Measurements from ENCODE around the gene HPS1.

HPS1 gene

DNA sequence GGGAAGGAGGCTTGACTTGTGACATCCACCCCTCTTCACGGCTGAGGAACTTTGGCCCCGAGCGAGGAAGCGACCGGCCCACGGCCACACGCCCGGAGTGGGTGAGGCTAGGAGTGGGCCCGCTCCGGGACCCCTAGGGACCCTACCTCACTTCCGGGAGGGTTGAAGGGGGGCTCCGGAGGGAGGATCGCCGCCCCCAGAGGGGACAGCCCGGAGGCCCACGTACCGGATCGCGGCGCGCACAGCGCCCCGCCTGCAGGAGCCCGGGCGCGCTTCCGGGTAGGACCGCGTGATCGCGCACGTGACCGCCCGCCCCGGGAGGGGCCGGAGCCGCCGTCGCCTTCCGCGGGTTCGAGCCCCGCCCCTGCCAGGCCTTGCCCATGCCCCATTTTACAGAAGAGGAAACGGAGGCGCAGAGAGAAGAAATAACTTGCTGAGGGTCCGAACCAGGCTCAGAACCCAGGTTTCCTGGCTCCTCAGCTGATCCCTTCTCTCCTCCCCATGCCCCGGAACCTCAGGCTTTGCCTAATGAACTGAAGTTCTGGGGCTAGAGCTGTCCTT lies at the start of gene HPS1:
Gene HPS1 (minus strand): TSS at position 275 of the 561 bp plus-strand sequence. CDS start 3,695 bp downstream, outside the sequence.
- peak in 1 of 2 experiments; percentile 74 for DNase-seq

DNA sequence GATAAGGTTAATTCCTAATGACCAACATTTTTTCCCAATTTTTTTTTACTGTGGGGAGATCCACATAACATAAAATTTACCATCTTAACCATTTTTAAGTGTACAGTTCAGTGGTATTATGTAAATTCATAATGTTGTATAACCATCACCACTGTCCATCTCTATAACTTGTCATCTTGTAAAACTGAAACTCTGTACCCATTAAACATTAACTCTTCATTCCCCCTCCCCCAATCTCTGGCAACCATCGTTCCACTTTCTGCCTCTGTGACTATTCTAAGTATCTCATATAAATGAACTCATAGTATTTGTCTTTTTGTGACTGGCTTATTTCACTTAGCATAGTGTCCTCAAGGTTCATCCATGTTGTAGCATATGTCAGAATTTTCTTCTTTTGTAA lies 46.0 kb upstream of the HPS1 start:
- DNase-seq = no peak

DNA sequence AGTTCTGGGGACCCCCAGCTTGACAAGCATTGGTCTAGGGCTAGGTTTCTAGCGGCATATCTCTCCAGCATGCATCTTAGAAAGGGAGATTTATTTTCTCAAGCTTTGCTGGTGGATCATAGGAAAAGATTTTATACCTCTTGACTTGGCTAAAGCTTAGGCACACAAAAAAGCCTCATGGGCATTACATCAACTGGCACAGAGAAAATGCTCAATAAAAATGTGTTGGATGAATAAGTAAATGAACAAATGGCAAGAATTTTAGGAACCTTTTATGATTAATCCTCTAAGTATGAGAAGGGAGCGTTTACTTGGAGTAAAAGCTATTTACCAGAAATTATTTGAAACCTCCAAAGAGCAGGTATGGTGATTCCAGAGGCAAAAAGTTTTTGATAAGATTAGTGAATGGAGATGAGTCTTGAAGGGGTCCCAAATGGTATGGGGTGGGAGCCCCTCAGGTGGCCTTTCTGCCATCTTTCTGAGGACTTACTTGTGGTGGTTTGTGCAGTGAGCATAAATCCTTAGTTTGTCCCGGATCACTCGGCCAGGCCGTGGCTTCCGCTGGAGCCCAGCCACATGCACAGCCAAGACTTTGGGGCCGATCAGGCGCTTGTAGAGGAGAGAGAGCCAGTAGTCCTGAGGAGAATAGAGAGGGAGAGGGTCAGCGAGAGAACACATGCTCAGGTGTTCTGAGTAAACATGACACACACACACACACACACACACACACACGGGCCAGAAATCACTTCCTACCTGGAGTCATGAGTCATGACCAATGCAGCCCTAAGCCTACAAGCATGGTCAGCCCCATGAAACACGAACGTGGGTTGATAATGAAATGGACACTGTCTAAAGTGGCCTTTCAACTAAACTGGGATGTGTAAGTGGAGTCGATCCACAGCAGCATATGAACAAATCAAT lies 43.1 kb upstream of the HPS1 start:
- DNase-seq = no peak

DNA sequence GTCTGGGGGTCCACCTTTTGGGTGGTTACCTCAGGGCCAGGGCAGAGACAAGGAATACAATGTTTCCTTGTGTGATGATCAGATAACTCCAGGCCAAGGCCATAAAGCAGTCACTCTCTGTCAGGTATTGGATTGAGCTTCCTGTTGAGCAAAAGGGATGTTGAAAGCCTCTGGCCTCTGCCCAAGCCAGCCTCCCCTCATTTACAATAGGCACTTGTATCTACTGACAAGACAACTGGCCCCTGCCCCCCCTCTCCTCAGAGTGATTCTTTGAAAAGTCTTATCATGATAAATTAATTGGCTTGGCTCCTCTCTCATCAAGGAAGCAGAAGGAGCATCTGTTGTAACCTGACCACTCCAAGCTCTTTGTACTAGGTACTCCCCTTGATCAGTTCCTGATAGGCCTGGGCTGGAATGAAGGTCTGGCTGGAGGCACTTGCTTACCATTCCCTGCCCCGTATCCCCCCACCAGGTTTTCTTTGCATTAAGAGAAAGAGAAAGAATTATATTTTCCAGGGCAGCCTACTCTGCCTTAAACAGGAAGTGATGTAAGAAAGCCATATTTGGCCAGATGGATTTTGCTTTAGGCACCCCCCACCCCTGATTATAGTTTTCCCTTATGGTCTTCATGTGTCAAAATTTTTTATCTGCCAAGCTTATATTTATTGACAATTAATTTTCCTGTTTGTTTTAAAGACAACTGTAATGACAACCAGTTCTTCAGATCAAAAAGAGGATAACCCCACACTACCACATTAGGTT lies 42.1 kb upstream of the HPS1 start:
- no peak for DNase-seq

DNA sequence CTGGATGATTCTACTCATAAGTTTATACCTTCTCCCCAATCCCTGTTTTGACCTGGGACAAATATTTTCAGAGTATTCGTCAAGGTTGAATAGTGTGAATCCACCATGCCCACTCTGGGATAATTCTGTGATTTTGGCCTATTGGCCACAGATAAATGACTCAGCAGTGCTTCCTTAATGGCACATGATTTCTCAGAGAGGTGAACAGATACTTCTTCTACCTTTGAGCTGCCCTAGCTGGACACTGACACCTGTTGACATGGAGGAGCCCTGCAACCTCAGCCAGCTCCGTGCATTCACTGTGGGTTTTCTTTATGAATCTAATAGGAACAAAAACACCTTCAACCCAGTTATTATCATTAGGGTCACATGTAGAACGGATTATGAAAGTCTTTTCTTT lies 40.9 kb upstream of the HPS1 start:
- no peak for DNase-seq

DNA sequence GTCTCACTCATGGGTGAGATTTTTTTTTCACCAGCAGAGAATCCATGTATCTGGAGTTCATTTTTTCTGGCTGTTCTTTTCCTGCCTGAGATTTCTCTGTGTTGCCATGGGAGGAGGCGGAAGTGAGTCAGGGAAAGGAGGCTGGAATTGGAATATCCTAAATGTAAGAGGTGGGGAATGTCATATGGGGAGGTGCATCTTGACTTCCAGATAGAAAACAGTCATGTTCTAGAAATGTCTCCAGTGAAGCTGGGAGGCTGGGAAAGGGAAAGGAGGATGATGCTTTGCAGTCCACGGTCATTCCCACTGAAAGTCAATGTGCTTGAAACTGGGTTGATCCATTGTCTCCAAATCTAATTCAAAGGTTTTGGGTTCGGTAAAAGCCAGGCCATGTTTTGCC lies 39.7 kb upstream of the HPS1 start:
- no peak for DNase-seq

DNA sequence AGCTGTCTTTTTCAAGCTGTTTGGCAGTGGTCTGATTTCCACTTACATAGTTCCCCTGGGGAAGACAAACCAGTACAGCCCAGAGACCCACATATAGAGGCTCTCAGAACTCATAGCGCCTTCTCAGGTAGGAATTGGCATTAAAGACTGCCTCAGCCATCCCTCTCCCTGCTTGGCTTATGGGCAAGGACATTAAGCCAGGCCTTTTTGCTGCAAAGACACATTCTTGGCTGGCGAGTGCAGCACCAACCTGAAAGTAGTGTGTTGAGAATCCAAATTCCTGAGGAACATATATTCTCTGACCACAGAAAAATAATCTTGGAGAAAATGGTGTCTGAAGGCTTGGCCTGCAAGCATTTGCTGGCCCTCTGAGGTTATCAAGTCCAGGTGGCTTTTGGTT lies 39.2 kb upstream of the HPS1 start:
- no peak for DNase-seq

DNA sequence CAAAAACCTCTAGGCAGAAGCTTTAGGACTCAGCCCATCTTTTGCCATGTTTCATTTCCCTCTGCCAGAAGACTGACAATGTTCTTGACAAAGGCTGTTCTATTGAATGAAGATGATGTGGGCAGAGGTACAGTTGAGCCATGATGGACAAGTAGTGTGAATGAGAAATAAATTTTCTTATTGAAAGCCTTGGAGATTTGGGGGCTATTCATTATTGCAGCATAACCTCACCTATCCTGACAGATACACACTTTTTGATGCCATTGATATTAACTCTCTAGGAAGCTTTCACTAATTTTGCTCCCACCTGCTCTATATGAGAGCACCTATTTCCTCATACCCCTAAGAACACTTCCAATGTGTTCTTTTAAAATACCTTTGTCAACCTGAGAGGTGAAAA lies 36.9 kb upstream of the HPS1 start:
- no peak for DNase-seq

DNA sequence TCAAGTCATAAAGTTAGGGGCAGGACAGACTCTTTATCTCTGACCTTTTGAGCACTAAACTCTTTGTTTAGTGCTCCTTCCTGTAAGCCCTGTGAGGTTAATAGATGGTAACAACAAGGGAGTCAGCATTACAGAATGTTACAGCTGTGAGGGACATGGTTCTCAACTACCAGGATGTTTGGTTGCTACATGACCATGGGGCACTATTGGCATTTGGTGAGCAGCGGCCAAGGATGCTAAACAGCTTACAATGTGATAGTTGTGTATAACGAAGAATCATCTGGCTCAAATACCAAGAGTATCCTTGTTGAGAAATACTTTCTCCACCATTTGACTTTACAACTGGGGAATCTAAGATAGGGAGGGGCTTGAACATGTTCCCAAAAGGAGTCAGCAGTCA lies 35.4 kb upstream of the HPS1 start:
- DNase-seq = no peak

DNA sequence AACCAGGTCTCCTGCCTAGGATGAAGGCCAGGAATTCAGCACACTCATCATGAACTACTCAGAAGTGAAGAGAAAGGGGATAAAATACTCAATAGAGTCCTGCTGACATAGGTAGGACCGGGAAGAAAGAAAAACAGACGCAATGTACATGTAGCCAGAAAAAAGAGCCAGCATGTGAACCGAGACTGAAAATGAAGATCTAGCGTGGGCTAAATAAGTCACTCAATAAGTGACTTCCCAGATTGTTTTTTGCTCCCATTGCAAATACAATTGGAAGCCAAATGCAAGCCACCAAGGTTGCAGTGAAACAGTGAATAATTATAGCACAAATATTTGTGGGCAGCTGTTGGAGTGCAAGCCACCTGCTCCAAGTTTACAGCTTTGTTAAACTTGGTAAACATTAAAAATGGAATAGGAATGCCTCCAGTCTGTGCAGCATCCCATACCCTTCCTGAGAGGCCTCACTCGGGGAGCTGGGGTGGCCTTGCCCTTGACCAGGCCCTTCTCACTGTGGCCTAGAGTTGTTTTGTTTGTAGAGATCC lies 34.7 kb upstream of the HPS1 start:
- DNase-seq = no peak

DNA sequence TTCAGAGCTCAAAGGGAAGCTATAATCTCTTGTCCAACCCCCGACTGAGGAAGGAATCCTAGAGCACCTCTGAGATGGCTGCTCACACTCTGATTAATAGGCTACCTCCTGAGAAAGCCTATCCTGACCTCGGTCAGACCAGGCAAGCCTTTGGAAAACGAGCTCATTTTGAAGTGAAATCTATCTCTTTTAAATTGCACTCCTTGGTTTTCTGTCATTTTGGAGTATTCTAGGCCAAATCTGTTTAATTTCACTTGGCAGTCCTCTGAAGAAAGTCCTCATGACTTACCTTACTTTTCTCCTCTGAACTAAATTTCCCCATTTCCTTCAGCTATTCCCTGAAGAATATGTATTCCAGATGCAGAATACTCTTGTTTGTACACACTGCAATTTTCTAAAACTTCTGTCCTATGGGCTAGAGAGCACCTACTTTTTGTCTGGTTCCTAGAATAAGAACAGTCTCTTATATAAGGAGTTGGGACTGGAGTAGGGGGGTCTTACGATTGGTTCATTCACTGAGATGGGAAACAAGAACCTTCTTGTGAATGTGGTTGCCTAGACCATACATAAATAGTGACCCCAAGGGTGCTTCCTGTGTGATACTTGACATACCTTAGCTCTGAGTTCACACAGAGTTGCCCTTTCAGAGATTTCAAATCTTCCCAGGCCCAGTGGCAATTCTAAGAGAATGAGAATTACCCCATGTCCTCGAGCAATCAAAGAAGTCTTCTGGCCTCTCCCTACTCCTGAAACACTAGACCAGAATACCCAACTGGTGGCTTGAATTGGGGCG lies 31.9 kb upstream of the HPS1 start:
- DNase-seq = no peak

DNA sequence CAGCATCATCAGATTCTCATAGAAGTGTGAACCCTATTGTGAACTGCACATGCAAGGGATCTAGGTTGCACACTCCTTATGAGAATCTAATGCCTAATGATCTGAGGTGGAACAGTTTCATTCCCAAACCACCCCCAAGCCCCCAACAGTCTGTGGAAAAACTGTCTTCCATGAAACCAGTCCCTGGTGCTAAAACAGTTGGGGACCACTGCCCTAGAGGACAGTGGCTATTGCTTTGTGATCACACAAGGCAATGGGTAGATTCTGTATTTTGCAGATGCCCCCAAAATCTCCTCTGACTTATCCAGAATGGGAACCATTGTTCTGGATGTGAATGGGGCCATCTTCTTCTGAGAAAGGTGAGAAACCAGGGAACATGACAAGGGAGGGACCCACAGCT lies 31.1 kb upstream of the HPS1 start:
- no peak for DNase-seq

DNA sequence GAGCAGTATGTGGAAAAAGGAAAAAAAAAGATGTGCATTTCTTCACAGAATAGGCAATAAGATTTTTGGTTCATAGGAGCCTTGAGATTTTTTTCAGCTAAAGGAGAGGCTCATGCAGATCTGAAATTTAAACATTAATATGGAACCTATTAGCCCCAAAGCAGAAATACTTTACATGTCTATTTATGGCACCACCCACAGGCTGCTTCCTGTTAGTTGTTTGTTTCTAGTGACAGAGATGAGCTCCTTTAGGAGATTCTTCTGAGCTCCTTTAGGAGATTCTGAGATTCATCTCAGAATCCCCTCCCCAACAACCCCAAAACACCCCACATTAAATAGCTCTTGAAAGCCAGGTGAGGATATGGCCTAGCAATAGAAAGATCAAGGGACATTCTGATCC lies 27.9 kb upstream of the HPS1 start:
- no peak for DNase-seq

DNA sequence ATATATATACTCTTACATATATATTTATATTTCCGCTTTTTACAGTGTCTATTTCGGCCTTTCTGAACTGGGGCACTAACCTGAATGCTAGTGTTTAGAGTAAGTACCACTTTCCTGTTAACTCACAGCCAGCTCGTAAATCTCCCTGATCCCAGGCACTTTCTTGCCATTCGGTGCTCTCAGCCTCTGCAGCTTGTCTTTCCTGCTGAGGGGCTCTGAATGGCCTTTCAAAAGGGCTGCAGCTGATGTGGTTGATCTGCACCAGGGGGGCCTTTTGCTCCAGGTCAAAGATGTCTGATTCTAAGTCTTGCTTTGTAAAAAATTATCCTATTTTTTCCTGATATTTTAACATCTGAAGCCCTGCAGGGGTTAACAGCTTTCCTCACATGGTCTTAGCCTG lies 25.5 kb upstream of the HPS1 start:
- no peak for DNase-seq

DNA sequence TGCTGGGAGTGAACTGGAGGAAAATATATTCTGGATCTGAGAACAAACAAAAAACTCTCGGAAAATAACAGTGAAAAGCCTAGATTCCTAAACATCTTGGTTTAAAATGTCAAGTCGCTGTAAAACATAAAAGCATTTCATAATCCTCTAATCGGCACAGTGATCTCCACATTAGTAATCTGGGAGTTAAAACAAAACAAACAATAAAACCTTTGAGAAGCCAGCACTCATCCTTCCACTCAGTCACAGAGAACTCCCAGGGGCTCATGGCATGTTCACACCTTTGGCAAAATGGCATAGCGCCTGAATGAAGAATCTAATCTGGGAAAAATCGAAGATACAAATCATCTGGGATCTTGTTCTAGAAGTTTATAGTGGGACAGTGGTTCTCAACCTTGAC lies 24.1 kb upstream of the HPS1 start:
- DNase-seq = no peak

DNA sequence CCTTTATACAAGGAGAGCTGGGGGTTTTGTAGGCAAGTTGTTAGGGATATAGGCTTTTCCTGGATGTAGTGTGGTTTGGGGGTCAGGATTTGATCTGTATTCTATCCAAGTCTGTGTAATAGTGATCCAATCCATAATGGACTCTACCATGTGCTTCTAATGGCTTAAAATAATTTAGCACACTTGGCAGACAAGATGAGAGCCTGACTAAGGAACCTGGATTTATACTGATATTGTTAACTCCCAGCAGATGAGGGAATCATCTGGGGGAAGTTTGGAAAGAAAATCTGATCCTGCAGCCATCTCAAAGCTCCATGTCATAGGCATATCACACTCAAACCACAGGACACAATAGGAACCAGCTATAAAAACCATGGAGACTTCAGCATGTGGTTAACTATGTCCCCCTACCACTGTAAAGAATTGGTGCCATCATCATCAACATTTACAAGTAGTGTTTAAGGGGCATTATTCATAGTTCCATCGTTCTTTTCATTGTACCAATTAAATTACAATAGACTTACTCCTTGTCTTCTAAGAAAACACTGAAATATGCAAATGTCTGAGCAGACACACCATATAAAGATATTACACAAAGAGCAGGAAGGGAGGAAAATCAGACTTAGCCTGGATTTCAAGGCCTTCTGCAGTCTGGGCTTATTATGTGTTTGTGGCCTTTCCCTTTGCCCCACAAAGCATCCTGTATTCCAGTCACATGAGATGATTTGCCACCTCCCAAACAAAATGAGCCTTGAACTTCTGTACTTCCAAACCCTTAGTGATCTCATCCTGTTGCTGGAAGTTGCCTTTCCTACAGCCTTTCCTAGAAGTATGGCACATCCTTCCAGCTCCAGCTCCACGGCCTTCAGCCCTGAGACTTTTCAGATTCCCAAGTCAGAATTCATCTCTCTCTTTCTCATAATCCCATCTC lies 22.5 kb upstream of the HPS1 start:
- no peak for DNase-seq

DNA sequence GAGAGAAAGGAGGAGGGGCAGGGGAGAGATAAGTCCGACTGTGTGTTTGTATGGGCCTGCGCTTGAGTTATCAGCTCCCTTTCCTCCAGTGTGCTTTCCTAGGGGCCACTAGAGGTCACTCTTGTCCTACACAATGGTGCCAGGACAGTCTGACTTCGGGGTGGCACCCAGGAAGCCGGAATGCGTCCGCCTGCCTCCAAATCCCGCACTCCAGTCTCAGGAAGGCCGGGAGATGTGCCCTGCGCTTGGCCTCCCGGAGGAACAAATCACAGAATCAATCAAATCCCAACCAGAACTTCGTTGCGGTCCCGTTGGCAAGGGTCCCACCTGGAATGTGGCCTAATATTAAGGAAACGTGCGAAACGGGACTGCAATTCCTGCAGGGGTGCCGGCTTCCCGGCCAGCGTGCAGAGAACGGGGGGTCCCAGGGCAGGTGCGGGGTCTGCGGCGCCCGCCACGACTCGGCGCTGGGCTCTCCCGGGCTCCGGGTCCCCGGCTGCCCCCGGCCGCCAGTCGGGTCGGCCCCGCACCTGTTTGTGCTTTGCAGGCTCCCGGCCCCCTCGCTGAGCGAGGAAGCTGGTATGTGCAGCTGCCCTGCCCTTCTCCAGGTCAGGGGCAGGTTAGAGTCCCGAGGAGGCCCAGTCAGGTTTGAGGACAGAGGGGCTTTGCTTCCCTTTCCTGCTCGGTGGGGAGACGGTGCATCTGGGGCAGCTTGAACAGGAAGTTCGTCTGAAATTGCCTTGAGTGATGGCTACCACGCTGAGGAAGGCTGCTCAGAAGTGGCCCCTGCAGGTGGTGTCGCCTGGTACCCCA lies 21.0 kb upstream of the HPS1 start:
- peak; percentile 26 to 67 for DNase-seq

DNA sequence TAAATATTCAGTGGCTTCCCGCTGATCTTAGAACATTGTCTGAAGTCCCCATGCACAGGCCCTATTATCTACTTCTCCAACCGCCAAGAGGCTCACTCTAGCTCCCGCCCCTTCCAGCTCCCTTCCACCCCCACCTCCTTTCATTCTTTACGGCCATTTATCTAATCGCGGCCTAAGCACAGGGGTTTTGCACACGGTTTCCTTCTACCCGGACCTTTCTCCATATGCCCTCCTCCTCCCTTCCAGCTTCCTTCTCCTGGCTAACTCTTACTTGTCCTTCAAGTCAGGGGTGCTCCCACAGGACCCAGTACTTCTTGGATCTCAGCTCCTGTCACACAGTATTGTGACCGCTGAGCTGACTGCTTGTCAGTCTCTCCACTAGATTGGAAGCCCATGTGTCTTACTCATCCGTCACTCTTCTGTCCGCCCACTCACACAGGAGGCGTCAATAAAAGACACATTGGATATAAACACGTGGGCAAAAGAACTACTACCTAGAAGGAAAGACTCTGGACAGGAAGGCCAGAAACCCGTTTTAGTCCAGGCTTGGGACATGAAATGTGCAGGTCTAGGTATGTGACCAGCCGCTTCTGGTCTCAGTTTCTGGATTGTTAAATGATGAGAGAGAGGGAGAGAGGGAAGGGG lies 20.2 kb upstream of the HPS1 start:
- no peak for DNase-seq

DNA sequence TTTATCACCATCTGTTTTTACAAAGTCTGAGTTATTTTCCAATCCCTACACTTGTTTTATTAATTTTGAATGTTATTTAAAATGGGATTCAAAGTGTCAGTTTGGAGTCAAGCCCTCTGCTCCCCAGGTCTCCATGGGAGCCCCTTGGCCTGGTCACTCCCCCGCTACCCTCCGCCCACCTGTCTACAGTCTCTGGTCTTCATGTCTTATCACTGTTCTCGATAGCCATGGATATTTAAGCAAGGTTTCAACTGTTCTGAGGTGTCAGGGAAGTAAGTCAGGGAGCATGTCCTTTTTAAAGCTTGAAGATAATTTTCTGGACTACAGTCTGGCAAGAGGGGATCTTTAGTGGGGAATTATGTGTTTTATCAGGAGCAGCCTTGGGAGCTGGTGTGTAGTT lies 19.1 kb upstream of the HPS1 start:
- no peak for DNase-seq

Measured in NCI-H446 (cell line).